GM19455 (cell line): ENCODE results near the gene NDUFB1.

Source experiments
- ATAC-seq: cut with Tn5 transposase; IDR thresholded peaks from one replicate; pipeline ENCODE4 v1.9.1; 2021; ENCODE audit not compliant: unreplicated experiment

NDUFB1 gene

GRCh38 chr14:92121670-92122350 lies at the start of gene NDUFB1, which contains the start of gene CPSF2:
NDUFB1 (minus strand) TSS chr14:92121706; CDS start chr14:92117637, 4,069 bp downstream.
CPSF2 (plus strand) TSS chr14:92121969; CDS start chr14:92130985, 9,016 bp downstream.
- peak; percentile 89 for ATAC-seq

- no peak for ATAC-seq
Measured at GRCh38 chr14:92164958-92165357, 43.5 kb upstream of the NDUFB1 start.

- ATAC-seq = no peak
Measured at GRCh38 chr14:92161521-92161920, 40.0 kb upstream of the NDUFB1 start.

- no peak for ATAC-seq
Measured at GRCh38 chr14:92160619-92161018, 39.1 kb upstream of the NDUFB1 start.

- no peak for ATAC-seq
Measured at GRCh38 chr14:92154283-92154942, 32.9 kb upstream of the NDUFB1 start.

- no peak for ATAC-seq
Measured at GRCh38 chr14:92153581-92153980, 32.1 kb upstream of the NDUFB1 start.

GRCh38 chr14:92144708-92145107 lies 23.2 kb upstream of the NDUFB1 start:
- ATAC-seq = no peak

GRCh38 chr14:92143962-92144361 lies 22.5 kb upstream of the NDUFB1 start:
- no peak for ATAC-seq

GRCh38 chr14:92143309-92143708 lies 21.8 kb upstream of the NDUFB1 start:
- ATAC-seq = no peak

GRCh38 chr14:92135269-92135668 lies 13.8 kb upstream of the NDUFB1 start:
- ATAC-seq = no peak

- ATAC-seq = no peak
Measured at GRCh38 chr14:92134456-92134855, 12.9 kb upstream of the NDUFB1 start.

GRCh38 chr14:92122761-92123160 lies 1.3 kb upstream of the NDUFB1 start:
- no peak for ATAC-seq

- peak; percentile 9 for ATAC-seq
Measured at GRCh38 chr14:92122351-92122677, 808 bp upstream of the NDUFB1 start.

- ATAC-seq = peak; percentile 18
Measured at GRCh38 chr14:92121207-92121669, 268 bp downstream of the NDUFB1 start.

- no peak for ATAC-seq
Measured at GRCh38 chr14:92109490-92109889, 12.0 kb downstream of the NDUFB1 start.

- no peak for ATAC-seq
Measured at GRCh38 chr14:92108345-92109254, 12.9 kb downstream of the NDUFB1 start.

- peak; percentile 78 for ATAC-seq
Measured at GRCh38 chr14:92106143-92106926, 15.2 kb downstream of the NDUFB1 start, which contains the start of gene ATXN3. ATXN3 (minus strand) TSS chr14:92106582; CDS start chr14:92106552, 30 bp downstream.

- peak; percentile 15 for ATAC-seq
Measured at GRCh38 chr14:92105893-92106142, 15.7 kb downstream of the NDUFB1 start.

GRCh38 chr14:92105073-92105892 lies 16.2 kb downstream of the NDUFB1 start:
- ATAC-seq = no peak

GRCh38 chr14:92103363-92103989 lies 18.0 kb downstream of the NDUFB1 start:
- no peak for ATAC-seq
